ENCODE results near the gene SSBP4. TPM values are rescaled to one million over a fixed set of nuclear protein-coding genes. Genes with fewer than 3 reads are reported as not detected.

Gene SSBP4
- total and polyA plus RNA-seq, 2 of the 4 experiments (the other 2 are of a cell fraction) = 14.9 to 39.7 TPM

DNA sequence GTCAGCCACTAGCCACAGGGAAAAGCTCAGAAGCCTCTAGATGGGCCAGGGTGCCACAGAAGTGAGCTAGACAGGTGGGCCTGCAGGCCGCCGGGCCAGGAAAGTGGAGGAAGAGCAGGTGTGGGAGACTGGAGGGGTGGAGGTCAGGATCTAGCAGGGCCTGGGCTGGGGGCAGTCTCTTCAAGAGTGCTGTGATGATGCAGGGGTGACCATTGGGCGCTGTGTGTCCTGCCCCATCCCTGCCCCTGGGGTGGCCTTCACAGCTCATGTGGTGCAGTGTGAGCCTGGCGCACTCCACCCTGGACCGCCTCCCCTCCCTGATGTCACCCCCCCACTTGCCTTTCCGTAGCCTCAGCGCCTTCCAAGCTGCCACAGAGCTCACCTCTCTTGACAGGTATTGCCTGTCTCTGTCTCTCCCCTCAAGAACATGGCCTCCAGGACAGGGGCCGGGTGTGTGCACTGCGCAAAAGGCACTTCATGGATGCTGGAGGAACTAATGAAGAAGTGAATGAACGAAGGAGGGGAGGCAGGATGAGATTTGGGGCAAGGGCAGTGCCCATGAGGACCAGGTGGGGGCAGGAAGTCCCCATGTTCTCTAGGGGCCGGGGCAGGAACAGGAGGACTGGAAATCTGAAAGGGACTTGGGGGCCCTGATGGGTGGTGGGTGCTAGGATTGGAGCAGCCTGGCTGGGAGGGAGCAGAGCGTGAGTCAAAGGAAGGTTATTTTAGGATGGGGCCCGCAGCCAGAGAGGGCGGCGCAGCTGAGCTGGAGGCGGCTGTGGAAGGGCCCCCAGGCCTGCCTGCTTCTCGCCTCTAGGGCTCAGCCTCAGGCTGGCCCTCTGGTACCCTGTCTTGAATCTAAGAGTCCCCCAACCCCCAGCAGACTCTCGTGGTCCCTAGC is 6.6 kb downstream of the SSBP4 start:
- H3K14ac ChIP-seq (replicated peaks; ENCODE audit: low read depth, low read length) = peak overlapping the region; percentile 67
- in situ Hi-C loops (cut with MboI; ENCODE audit: low sequenced_read_pairs) (no loop called here), dilution Hi-C loops (cut with HindIII; ENCODE audit: low sequenced_read_pairs, unreplicated experiment) (no loop called here), intact Hi-C loops (cut with micrococcal nuclease) (no loop called here)
- ChIA-PET POLR2A (ENCODE audit: unreplicated experiment) (no interaction called here), CTCF (no interaction called here)
- H3K9me3 ChIP-seq (ENCODE audit: control insufficient read depth, insufficient read depth, low read length) = no peaks in the 10 kb centered on the region
- peak overlapping the region; percentile 44 for H3K23ac ChIP-seq (ENCODE audit: low read depth, low read length)
- H4K8ac ChIP-seq (ENCODE audit: low read depth in 2 of 2, low read length in 2 of 2) = peak overlapping the region in 1 of 2 experiments; percentile 72; a peak in 1 of 4 replicates
- H4K91ac ChIP-seq (ENCODE audit: insufficient read depth, low read depth, low read length) = peak overlapping the region; percentile 75
- peak overlapping the region; percentile 58 for H3K4me2 ChIP-seq (ENCODE audit: low read depth, low read length)
- H3K18ac ChIP-seq (ENCODE audit: low read depth, low read length) = no peak overlapping the region
- H2BK15ac ChIP-seq (ENCODE audit: low read depth, low read length) = peak overlapping the region; percentile 31; the same call in 1 of the 3 replicates
- peak overlapping the region; percentile 23; the same call in 1 of the 2 replicates for H4K5ac ChIP-seq (ENCODE audit: low read depth, low read length)
- no peak overlapping the region for H3K56ac ChIP-seq (ENCODE audit: extremely low read depth, insufficient read depth, low read length)
- H2BK5ac ChIP-seq (ENCODE audit: low read depth, low read length, poor library complexity, severe bottlenecking) = peak overlapping the region; percentile 67
- peak overlapping the region; percentile 93 for H3K4ac ChIP-seq (ENCODE audit: low read depth, low read length)
- no peak overlapping the region for H3K4me3 ChIP-seq (ENCODE audit: insufficient read depth, low read depth, low read length)
- H2AK5ac ChIP-seq (ENCODE audit: low read depth, low read length) = peak overlapping the region; percentile 38
- H2BK120ac ChIP-seq (ENCODE audit: low read depth, low read length) = peak overlapping the region; percentile 76
- peak overlapping the region; percentile 27; the same call in 1 of the 2 replicates for H3K9ac ChIP-seq (ENCODE audit: low read depth, low read length)
- 75% methylated on average over 2 of the region's 18 CpGs; no CpG with 5 or more reads in 1 of the 2 experiments for WGBS, 2 experiments (ENCODE audit: extremely low coverage in 2 of 2, insufficient read length in 1 of 2)
- no peaks in the 10 kb centered on the region; the same call in 1 of the 2 replicates for H3K36me3 ChIP-seq (ENCODE audit: control insufficient read depth, insufficient read depth, low read length)
- peak overlapping the region; percentile 54; the same call in 1 of the 2 replicates for H2BK20ac ChIP-seq (ENCODE audit: low read depth, low read length)
- H3K4me1 ChIP-seq (ENCODE audit: control insufficient read depth, insufficient read depth, low read length) = peaks cover 20% of the 10 kb centered on the region
- H3K9me1 ChIP-seq (ENCODE audit: insufficient read depth, low read length) = peaks cover 15% of the 10 kb centered on the region
- H3K27me3 ChIP-seq (ENCODE audit: control insufficient read depth, insufficient read depth, low read length) = no peaks in the 10 kb centered on the region
- H3K79me1 ChIP-seq (ENCODE audit: low read depth in 1 of 2, low read length in 2 of 2) = peaks cover 9 to 85% of the 10 kb centered on the region in 2 experiments
- H2AFZ ChIP-seq (replicated peaks; ENCODE audit: low read length, poor library complexity) = peak overlapping the region; percentile 68
- H2AK9ac ChIP-seq (replicated peaks; ENCODE audit: low read depth, low read length, poor library complexity) = peak overlapping the region; percentile 92
- DNase-seq (peak; percentile 62), ATAC-seq (ENCODE audit: low read depth) (peak; percentile 79)
- H3K27ac ChIP-seq (ENCODE audit: insufficient read depth, low read length) = peak overlapping the region; percentile 56
- BruUV-seq (replicated peaks) = no TSS peak
- H4K20me1 ChIP-seq (ENCODE audit: insufficient read depth, low read length) = peaks cover 73% of the 10 kb centered on the region
- TF ChIP-seq SMC3 (IDR thresholded peaks at IDR 0.05; ENCODE audit: low read depth, low read length) = no peak
- no peak for TF ChIP-seq POLR2A (IDR thresholded peaks at IDR 0.05; ENCODE audit: low read depth, low read length)
- no peak for TF ChIP-seq RCOR1 (IDR thresholded peaks at IDR 0.05; ENCODE audit: insufficient replicate concordance, low read length)
- no peak for TF ChIP-seq BHLHE40 (IDR thresholded peaks at IDR 0.05; ENCODE audit: low read depth, low read length)
- TF ChIP-seq CHD1 (IDR thresholded peaks at IDR 0.05; ENCODE audit: low read depth, low read length) = no peak
- TF ChIP-seq, protein P1, sequence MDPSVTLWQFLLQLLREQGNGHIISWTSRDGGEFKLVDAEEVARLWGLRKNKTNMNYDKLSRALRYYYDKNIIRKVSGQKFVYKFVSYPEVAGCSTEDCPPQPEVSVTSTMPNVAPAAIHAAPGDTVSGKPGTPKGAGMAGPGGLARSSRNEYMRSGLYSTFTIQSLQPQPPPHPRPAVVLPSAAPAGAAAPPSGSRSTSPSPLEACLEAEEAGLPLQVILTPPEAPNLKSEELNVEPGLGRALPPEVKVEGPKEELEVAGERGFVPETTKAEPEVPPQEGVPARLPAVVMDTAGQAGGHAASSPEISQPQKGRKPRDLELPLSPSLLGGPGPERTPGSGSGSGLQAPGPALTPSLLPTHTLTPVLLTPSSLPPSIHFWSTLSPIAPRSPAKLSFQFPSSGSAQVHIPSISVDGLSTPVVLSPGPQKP (IDR thresholded peaks at IDR 0.05; ENCODE audit: borderline replicate concordance, low read depth, low read length) = no peak
- TF ChIP-seq NFE2L2 (IDR thresholded peaks at IDR 0.05; ENCODE audit: low read depth, low read length) = no peak
- TF ChIP-seq, protein P2, sequence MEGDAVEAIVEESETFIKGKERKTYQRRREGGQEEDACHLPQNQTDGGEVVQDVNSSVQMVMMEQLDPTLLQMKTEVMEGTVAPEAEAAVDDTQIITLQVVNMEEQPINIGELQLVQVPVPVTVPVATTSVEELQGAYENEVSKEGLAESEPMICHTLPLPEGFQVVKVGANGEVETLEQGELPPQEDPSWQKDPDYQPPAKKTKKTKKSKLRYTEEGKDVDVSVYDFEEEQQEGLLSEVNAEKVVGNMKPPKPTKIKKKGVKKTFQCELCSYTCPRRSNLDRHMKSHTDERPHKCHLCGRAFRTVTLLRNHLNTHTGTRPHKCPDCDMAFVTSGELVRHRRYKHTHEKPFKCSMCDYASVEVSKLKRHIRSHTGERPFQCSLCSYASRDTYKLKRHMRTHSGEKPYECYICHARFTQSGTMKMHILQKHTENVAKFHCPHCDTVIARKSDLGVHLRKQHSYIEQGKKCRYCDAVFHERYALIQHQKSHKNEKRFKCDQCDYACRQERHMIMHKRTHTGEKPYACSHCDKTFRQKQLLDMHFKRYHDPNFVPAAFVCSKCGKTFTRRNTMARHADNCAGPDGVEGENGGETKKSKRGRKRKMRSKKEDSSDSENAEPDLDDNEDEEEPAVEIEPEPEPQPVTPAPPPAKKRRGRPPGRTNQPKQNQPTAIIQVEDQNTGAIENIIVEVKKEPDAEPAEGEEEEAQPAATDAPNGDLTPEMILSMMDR (conservative IDR thresholded peaks at IDR 0.05; ENCODE audit: low read depth, low read length) = peak; percentile 24; the same call in 1 of the 2 replicates
- TF ChIP-seq, protein P3, sequence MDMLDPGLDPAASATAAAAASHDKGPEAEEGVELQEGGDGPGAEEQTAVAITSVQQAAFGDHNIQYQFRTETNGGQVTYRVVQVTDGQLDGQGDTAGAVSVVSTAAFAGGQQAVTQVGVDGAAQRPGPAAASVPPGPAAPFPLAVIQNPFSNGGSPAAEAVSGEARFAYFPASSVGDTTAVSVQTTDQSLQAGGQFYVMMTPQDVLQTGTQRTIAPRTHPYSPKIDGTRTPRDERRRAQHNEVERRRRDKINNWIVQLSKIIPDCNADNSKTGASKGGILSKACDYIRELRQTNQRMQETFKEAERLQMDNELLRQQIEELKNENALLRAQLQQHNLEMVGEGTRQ (IDR thresholded peaks at IDR 0.05; ENCODE audit: low read depth, low read length) = no peak
- TF ChIP-seq FOS (IDR thresholded peaks at IDR 0.05; ENCODE audit: low read depth, low read length) = no peak
- no peak for TF ChIP-seq MAFK (IDR thresholded peaks at IDR 0.05; ENCODE audit: low read depth, low read length)
- no peak for TF ChIP-seq MXI1 (IDR thresholded peaks at IDR 0.05; ENCODE audit: borderline replicate concordance, low read depth, low read length)
- TF ChIP-seq CEBPB (IDR thresholded peaks at IDR 0.05; ENCODE audit: low read depth, low read length) = no peak
- no peak for TF ChIP-seq RAD21 (IDR thresholded peaks at IDR 0.05; ENCODE audit: low read length)
